HepG2 (cell line): ENCODE data around the gene PGGT1B. TPM values are rescaled to one million over a fixed set of nuclear protein-coding genes. Genes with fewer than 3 reads are reported as not detected.

Experiments
- CENPX ChIP-seq: sonication (generic); formaldehyde crosslinking; IDR thresholded peaks from 2 replicates; pipeline ENCODE4 v1.9.0; 2021; ENCODE audit warnings: mild to moderate bottlenecking, missing genetic modification reagents, moderate library complexity
- GATAD2A ChIP-seq: IDR thresholded peaks from 2 replicates; pipeline ENCODE4 v1.6.1; 2016
- IRX3 ChIP-seq: sonication (generic); formaldehyde crosslinking; IDR thresholded peaks from 2 replicates; pipeline ENCODE4 v1.8.1; 2023; ENCODE audit warnings: mild to moderate bottlenecking, low read depth, missing genetic modification reagents, borderline replicate concordance
- JDP2 ChIP-seq: sonication (generic); formaldehyde crosslinking; IDR thresholded peaks from 2 replicates; pipeline ENCODE4 v1.8.1; 2022; ENCODE audit warnings: missing genetic modification reagents, borderline replicate concordance
- RARG ChIP-seq: sonication (generic); formaldehyde crosslinking; IDR thresholded peaks from 2 replicates; pipeline ENCODE4 v1.4.0; 2020; ENCODE audit warnings: low read depth, mild to moderate bottlenecking, missing genetic modification reagents
- SNAPC2 ChIP-seq: sonication (generic); formaldehyde crosslinking; IDR thresholded peaks from 2 replicates; pipeline ENCODE4 v1.8.1; 2022; ENCODE audit warnings: mild to moderate bottlenecking, missing genetic modification reagents
- WIZ ChIP-seq: sonication (generic); formaldehyde crosslinking; IDR thresholded peaks from 2 replicates; pipeline ENCODE4 v1.5.1; 2020; ENCODE audit warnings: mild to moderate bottlenecking, missing genetic modification reagents
- ZNF224 ChIP-seq: sonication (generic); formaldehyde crosslinking; IDR thresholded peaks from 2 replicates; pipeline ENCODE4 v1.5.0; 2020; ENCODE audit warnings: mild to moderate bottlenecking, missing genetic modification reagents
- ZNF549 ChIP-seq: sonication (generic); formaldehyde crosslinking; IDR thresholded peaks from 2 replicates; pipeline ENCODE4 v1.5.0; 2020; ENCODE audit warnings: missing genetic modification reagents
- polyA plus RNA-seq, 8 experiments: library from polyadenylated mRNA; depleted of rRNA in 3 of 8; stranded (reverse) in 7 of 8; unstranded in 1 of 8; fragments of >200 nt; fragmentation: Illumina TruSeq in 4 of 8; extraction: Trizol in 4 of 8; gene quantifications; 2 replicates each; pipeline versions ENCODE4 v1.2.1 to v1.2.3, GENCODE V29; 2011 to 2016; ENCODE audit warnings: low read depth in 4 of 8, missing spikeins in 1 of 8, mixed read lengths in 1 of 8; ENCODE audit not compliant: insufficient read depth in 1 of 8
- total RNA-seq, 5 experiments: library from RNA; depleted of rRNA; stranded (reverse); fragments of >200 nt; fragmentation: Illumina TruSeq; extraction: Trizol; gene quantifications; 2 replicates each; pipeline ENCODE4 v1.2.3, GENCODE V29; 2016; ENCODE audit warnings: low read depth in 1 of 5
- TF ChIP-seq, protein P1 (sequence below): sonication (generic); formaldehyde crosslinking; IDR thresholded peaks from 2 replicates; pipeline ENCODE4 v1.8.1; 2023; ENCODE audit warnings: mild to moderate bottlenecking, inconsistent platforms, moderate library complexity, missing genetic modification reagents, borderline replicate concordance
- TF ChIP-seq, protein P2 (sequence below), 2 experiments: fragments of 450-650 bp in 1 of 2; sonication (generic) in 1 of 2; formaldehyde crosslinking in 1 of 2; IDR thresholded peaks; 2 replicates each; pipeline versions ENCODE4 v1.6.1 to v1.8.0; 2016 to 2022; ENCODE audit warnings: antibody characterized with exemption in 1 of 2, mild to moderate bottlenecking in 1 of 2, missing genetic modification reagents in 1 of 2
- TF ChIP-seq, protein P3 (sequence below): sonication (generic); formaldehyde crosslinking; IDR thresholded peaks from 2 replicates; pipeline ENCODE4 v1.5.1; 2020; ENCODE audit warnings: missing genetic modification reagents, mild to moderate bottlenecking, borderline replicate concordance
- TF ChIP-seq, protein P4 (sequence below): sonication (generic); formaldehyde crosslinking; IDR thresholded peaks from 2 replicates; pipeline ENCODE4 v1.5.1; 2020; ENCODE audit warnings: missing genetic modification reagents, mild to moderate bottlenecking, borderline replicate concordance
- TF ChIP-seq, protein P5 (sequence below): sonication (generic); formaldehyde crosslinking; IDR thresholded peaks from 2 replicates; pipeline ENCODE4 v1.5.1; 2020; ENCODE audit warnings: missing genetic modification reagents, mild to moderate bottlenecking, borderline replicate concordance

Gene PGGT1B
- total and polyA plus RNA-seq, 2 of the 13 experiments (the other 11 are each of a cell fraction or from before 2014, with no cell fraction given), result 2.4 to 42.7 TPM

DNA sequence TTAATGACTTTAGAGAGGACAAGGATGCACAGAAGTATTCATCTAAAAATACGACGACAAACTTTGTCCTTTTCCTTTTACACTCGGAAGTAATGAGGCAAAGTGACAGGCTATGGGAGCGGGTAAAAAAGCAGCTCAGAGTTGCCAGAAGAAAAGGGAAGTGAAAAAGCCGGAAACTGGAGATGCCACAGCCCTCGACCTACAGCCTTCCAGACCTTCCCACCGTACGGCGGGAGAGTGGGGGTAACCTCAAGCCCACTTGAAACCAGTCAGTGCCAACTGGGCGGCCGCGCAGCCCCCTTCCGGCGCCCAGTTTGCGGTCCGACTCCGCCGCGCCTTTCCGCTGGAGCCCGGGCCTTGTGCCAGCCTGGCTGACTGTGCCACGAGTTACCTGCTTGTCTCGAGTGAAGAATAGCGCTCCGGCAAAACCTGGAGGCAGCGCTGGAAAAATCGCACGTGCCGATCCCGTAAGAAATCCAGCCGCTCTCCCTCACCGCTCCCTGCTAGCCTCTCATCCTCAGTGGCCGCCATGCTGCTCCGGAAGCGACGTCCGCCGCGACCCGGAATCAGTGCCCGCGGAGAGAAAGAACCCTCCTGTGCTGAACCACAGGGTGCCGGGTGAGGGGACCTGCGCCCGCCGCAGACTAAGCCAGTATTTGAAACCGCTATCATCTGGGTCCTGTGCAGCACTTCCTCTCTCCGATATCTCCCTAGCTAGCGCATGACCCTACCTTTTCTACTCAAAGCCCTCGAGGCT, at the start of gene PGGT1B (continued):
- TF ChIP-seq ZNF224 (CRISPR knock-in tag), result 0 out of 2 replicates have a peak, but pooled peaks have one; percentile 78
- TF ChIP-seq, protein P1, sequence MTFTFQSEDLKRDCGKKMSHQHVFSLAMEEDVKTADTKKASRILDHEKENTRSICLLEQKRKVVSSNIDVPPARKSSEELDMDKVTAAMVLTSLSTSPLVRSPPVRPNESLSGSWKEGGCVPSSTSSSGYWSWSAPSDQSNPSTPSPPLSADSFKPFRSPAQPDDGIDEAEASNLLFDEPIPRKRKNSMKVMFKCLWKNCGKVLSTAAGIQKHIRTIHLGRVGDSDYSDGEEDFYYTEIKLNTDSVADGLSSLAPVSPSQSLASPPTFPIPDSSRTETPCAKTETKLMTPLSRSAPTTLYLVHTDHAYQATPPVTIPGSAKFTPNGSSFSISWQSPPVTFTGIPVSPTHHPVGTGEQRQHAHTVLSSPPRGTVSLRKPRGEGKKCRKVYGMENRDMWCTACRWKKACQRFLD (CRISPR knock-in tag), result peak; percentile 61; the same call in 1 of the 2 replicates
- TF ChIP-seq SNAPC2 (CRISPR knock-in tag), result no peak
- TF ChIP-seq CENPX (CRISPR knock-in tag), result no peak
- 0 out of 2 replicates have a peak, but pooled peaks have one; percentile 27 for TF ChIP-seq ZNF549 (CRISPR knock-in tag)
- TF ChIP-seq, protein P2, sequence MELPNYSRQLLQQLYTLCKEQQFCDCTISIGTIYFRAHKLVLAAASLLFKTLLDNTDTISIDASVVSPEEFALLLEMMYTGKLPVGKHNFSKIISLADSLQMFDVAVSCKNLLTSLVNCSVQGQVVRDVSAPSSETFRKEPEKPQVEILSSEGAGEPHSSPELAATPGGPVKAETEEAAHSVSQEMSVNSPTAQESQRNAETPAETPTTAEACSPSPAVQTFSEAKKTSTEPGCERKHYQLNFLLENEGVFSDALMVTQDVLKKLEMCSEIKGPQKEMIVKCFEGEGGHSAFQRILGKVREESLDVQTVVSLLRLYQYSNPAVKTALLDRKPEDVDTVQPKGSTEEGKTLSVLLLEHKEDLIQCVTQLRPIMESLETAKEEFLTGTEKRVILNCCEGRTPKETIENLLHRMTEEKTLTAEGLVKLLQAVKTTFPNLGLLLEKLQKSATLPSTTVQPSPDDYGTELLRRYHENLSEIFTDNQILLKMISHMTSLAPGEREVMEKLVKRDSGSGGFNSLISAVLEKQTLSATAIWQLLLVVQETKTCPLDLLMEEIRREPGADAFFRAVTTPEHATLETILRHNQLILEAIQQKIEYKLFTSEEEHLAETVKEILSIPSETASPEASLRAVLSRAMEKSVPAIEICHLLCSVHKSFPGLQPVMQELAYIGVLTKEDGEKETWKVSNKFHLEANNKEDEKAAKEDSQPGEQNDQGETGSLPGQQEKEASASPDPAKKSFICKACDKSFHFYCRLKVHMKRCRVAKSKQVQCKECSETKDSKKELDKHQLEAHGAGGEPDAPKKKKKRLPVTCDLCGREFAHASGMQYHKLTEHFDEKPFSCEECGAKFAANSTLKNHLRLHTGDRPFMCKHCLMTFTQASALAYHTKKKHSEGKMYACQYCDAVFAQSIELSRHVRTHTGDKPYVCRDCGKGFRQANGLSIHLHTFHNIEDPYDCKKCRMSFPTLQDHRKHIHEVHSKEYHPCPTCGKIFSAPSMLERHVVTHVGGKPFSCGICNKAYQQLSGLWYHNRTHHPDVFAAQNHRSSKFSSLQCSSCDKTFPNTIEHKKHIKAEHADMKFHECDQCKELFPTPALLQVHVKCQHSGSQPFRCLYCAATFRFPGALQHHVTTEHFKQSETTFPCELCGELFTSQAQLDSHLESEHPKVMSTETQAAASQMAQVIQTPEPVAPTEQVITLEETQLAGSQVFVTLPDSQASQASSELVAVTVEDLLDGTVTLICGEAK (IDR thresholded peaks at IDR 0.05), result peak; percentile 75
- TF ChIP-seq, protein P2 (CRISPR knock-in tag; IDR thresholded peaks at IDR 0.05), result peak; percentile 78
- no peak for TF ChIP-seq RARG (CRISPR knock-in tag)
- TF ChIP-seq, protein P3, sequence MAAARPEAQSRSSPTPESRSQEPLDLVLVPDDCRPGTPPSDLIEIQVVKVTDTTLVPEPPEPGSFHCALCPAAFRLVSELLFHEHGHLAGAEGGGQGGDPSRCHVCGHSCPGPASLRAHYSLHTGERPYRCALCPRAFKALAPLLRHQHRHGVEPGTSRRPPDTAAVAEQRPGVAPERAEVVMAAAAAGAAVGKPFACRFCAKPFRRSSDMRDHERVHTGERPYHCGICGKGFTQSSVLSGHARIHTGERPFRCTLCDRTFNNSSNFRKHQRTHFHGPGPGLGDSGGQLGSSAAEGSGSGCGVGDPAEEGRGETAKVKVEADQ (CRISPR knock-in tag), result no peak
- no peak for TF ChIP-seq WIZ (CRISPR knock-in tag)
- TF ChIP-seq JDP2 (CRISPR knock-in tag), result no peak
- no peak for TF ChIP-seq IRX3 (CRISPR knock-in tag)
- peak; percentile 57; the same call in 1 of the 2 replicates for TF ChIP-seq GATAD2A
- TF ChIP-seq, protein P4, sequence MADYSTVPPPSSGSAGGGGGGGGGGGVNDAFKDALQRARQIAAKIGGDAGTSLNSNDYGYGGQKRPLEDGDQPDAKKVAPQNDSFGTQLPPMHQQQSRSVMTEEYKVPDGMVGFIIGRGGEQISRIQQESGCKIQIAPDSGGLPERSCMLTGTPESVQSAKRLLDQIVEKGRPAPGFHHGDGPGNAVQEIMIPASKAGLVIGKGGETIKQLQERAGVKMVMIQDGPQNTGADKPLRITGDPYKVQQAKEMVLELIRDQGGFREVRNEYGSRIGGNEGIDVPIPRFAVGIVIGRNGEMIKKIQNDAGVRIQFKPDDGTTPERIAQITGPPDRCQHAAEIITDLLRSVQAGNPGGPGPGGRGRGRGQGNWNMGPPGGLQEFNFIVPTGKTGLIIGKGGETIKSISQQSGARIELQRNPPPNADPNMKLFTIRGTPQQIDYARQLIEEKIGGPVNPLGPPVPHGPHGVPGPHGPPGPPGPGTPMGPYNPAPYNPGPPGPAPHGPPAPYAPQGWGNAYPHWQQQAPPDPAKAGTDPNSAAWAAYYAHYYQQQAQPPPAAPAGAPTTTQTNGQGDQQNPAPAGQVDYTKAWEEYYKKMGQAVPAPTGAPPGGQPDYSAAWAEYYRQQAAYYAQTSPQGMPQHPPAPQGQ (CRISPR knock-in tag), result no peak
- TF ChIP-seq, protein P5, sequence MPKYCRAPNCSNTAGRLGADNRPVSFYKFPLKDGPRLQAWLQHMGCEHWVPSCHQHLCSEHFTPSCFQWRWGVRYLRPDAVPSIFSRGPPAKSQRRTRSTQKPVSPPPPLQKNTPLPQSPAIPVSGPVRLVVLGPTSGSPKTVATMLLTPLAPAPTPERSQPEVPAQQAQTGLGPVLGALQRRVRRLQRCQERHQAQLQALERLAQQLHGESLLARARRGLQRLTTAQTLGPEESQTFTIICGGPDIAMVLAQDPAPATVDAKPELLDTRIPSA (CRISPR knock-in tag), result no peak
